Measurements from ENCODE around the gene ADCY2.

GRCh38 chr5:7376871-7377270 is 19.1 kb upstream of the ADCY2 start:
- TF ChIP-seq TAF1 (IDR thresholded peaks at IDR 0.05; ENCODE audit: borderline replicate concordance, low read depth, low read length), result no peak
- TF ChIP-seq POLR2A (IDR thresholded peaks at IDR 0.05; ENCODE audit: low read depth, low read length), result no peak

Measured in GM12892 (cell line).